ENCODE results near the gene RAP1GAP. TPM values are rescaled to one million over a fixed set of nuclear protein-coding genes. Genes with fewer than 3 reads are reported as not detected.

RAP1GAP gene
- total and polyA plus RNA-seq, 2 of the 13 experiments (the other 11 are each of a cell fraction or from before 2014, with no cell fraction given), result 11.9 to 37.5 TPM

- TF ChIP-seq, protein P1, sequence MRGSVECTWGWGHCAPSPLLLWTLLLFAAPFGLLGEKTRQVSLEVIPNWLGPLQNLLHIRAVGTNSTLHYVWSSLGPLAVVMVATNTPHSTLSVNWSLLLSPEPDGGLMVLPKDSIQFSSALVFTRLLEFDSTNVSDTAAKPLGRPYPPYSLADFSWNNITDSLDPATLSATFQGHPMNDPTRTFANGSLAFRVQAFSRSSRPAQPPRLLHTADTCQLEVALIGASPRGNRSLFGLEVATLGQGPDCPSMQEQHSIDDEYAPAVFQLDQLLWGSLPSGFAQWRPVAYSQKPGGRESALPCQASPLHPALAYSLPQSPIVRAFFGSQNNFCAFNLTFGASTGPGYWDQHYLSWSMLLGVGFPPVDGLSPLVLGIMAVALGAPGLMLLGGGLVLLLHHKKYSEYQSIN (CRISPR knock-in tag; IDR thresholded peaks at IDR 0.05; ENCODE audit: borderline replicate concordance), result no peak
Measured at GRCh38 chr1:21703318-21703963, 34.3 kb upstream of the RAP1GAP start (continued).

GRCh38 chr1:21702780-21703179, 33.6 kb upstream of the RAP1GAP start:
- H3K4me2 ChIP-seq (ENCODE audit: low read depth, low read length), result no peak overlapping the region
- no peaks in the 10 kb centered on the region for H3K27me3 ChIP-seq (ENCODE audit: control insufficient read depth in 1 of 2, insufficient read depth in 2 of 2, low read length in 2 of 2)
- H3K9me3 ChIP-seq (ENCODE audit: low read length), result no peaks in the 10 kb centered on the region
- 0 out of 2 replicates have a peak, but pooled peaks cover 5% of the 10 kb centered on the region for H4K20me1 ChIP-seq (ENCODE audit: insufficient read depth, low read length)
- no peak overlapping the region for H3K27ac ChIP-seq (ENCODE audit: extremely low read length, insufficient read depth, low read length)
- no peak for FAIRE-seq
- TF ChIP-seq ARHGAP35 (CRISPR knock-in tag; IDR thresholded peaks at IDR 0.05; ENCODE audit: borderline replicate concordance) (no peak), ZNF713 (CRISPR knock-in tag; IDR thresholded peaks at IDR 0.05) (no peak), CEBPG (CRISPR knock-in tag; IDR thresholded peaks at IDR 0.05) (0 out of 2 replicates have a peak, but pooled peaks have one; percentile 21), BCL6 (CRISPR knock-in tag; IDR thresholded peaks at IDR 0.05) (0 out of 2 replicates have a peak, but pooled peaks have one; percentile 17), RARA (CRISPR knock-in tag; IDR thresholded peaks at IDR 0.05) (peak; percentile 50; the same call in 1 of the 2 replicates), FOXP1 (IDR thresholded peaks at IDR 0.05) (no peak), FOXP1 (CRISPR knock-in tag; IDR thresholded peaks at IDR 0.05) (peak; percentile 6; the same call in 1 of the 2 replicates)
- TF ChIP-seq, protein P2, sequence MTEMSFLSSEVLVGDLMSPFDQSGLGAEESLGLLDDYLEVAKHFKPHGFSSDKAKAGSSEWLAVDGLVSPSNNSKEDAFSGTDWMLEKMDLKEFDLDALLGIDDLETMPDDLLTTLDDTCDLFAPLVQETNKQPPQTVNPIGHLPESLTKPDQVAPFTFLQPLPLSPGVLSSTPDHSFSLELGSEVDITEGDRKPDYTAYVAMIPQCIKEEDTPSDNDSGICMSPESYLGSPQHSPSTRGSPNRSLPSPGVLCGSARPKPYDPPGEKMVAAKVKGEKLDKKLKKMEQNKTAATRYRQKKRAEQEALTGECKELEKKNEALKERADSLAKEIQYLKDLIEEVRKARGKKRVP (CRISPR knock-in tag; IDR thresholded peaks at IDR 0.05), result 0 out of 4 replicates have a peak, but pooled peaks of 1 of the 2 experiments have one; percentile 22
- H3K4me1 ChIP-seq (ENCODE audit: insufficient read depth, low read length), result peaks cover 38% of the 10 kb centered on the region
- no peaks in the 10 kb centered on the region for H3K79me2 ChIP-seq (ENCODE audit: insufficient read depth, low read length)
- in situ Hi-C loops (cut with HindIII; ENCODE audit: extremely low pct_ligation_motif_present, low pct_unique_long_range_greater_than_20kb), result loop anchor here (10.0 kb wide), 1 partner anchor 262 kb away; no protein-coding TSS in a partner anchor
- DNase-seq (ENCODE audit: low spot score), result no peak
- CTCF ChIA-PET (ENCODE audit: low intra/inter-chr PET ratio, low total read pairs), result interaction anchor here (1.2 to 2.0 kb wide), 2 partner anchors 261 to 320 kb away, joined by 7 to 8 read pairs; no protein-coding TSS in a partner anchor
- H3K36me3 ChIP-seq (replicated peaks in 1 of 2; ENCODE audit: control insufficient read depth in 1 of 2, insufficient read depth in 2 of 2, low read length in 2 of 2), result peaks cover 10 to 42% of the 10 kb centered on the region in 2 experiments
- H2AFZ ChIP-seq (ENCODE audit: low read length), result no peak overlapping the region
- 97% methylated on average over 4 of the region's 4 CpGs for WGBS (ENCODE audit: low lambda C conversion rate)
- no peak overlapping the region for H3K4me3 ChIP-seq (replicated peaks in 1 of 3; ENCODE audit: insufficient read depth in 1 of 3, low read depth in 2 of 3, low read length in 3 of 3)
- BruUV-seq (replicated peaks), result no TSS peak
- intact Hi-C loops (cut with micrococcal nuclease; ENCODE audit: unreplicated experiment), result loop anchor here (1.0 kb wide), 1 partner anchor 80 kb away; no protein-coding TSS in a partner anchor
- ATAC-seq, result no peak
- H3K9ac ChIP-seq (ENCODE audit: insufficient read depth, low read depth, low read length), result no peak overlapping the region
- POLR2A ChIA-PET, result no interaction called here

Data from HepG2 (cell line).